ENCODE results near the gene FGD2. TPM values are rescaled to one million over a fixed set of nuclear protein-coding genes. Genes with fewer than 3 reads are reported as not detected.

The FGD2 gene
- total RNA-seq, 1 experiment from 2014 or later: 0.13 TPM

- Histone ChIP-seq H3K4me2 (ENCODE audit: insufficient read depth, insufficient read length, low read length) (no peak overlapping the region), H3K27me3 (ENCODE audit: insufficient read depth, low read length) (no peaks in the 10 kb centered on the region), H2AFZ (ENCODE audit: low read length) (no peak overlapping the region)
Measured at GRCh38 chr6:36963451-36964290, 41.8 kb upstream of the FGD2 start.

More at GRCh38 chr6:36963451-36964290, 41.8 kb upstream of the FGD2 start:
- no peak overlapping the region for H3K56ac ChIP-seq (ENCODE audit: insufficient read length, low read depth, low read length)
- H3K27me3 Mint-ChIP-seq (ENCODE audit: low read depth): no peaks in the 10 kb centered on the region
- no peak overlapping the region; the same call in none of the 2 replicates for H3K4ac ChIP-seq (ENCODE audit: low read depth, low read length)
- H2BK15ac ChIP-seq (ENCODE audit: low read depth, low read length): 0 out of 2 replicates have a peak overlapping the region, but pooled peaks have one; percentile 18
- H2BK5ac ChIP-seq (ENCODE audit: insufficient read length, low read length): no peak overlapping the region
- no peaks in the 10 kb centered on the region for H3K79me2 ChIP-seq (ENCODE audit: insufficient read depth, low read length)
- peaks cover 17% of the 10 kb centered on the region in 2 experiments for H3K4me1 Mint-ChIP-seq
- WGBS (ENCODE audit: extremely low coverage, insufficient read length, low lambda C conversion rate): no CpG with 5 or more reads among the region's 11 CpGs
- H4K91ac ChIP-seq (ENCODE audit: insufficient read length, low read depth, low read length): no peak overlapping the region
- no peaks in the 10 kb centered on the region for H3K9me3 ChIP-seq (ENCODE audit: control insufficient read depth, low read depth, low read length)
- no peaks in the 10 kb centered on the region for H4K20me1 ChIP-seq (ENCODE audit: control insufficient read depth, insufficient read depth, insufficient read length)
- no peak overlapping the region for H2BK120ac ChIP-seq (ENCODE audit: low read depth, low read length, poor library complexity, severe bottlenecking)
- no peak overlapping the region for H2AK5ac ChIP-seq (ENCODE audit: insufficient read length, low read length)
- no peak overlapping the region for H4K8ac ChIP-seq (replicated peaks; ENCODE audit: insufficient read length, low read depth, low read length)
- H3K18ac ChIP-seq (ENCODE audit: insufficient read length, low read depth, low read length): peak overlapping the region; percentile 6
- no peak for TF ChIP-seq CTCF (conservative IDR thresholded peaks at IDR 0.05)
- no peak overlapping the region for H3K9ac ChIP-seq (ENCODE audit: extremely low read depth, insufficient read length, low read length)
- H3K36me3 Mint-ChIP-seq (ENCODE audit: insufficient read depth in 1 of 3, low read depth in 3 of 3): peaks cover 10 to 23% (median 10%) of the 10 kb centered on the region in 3 experiments; a peak in 6 of 7 replicates
- H3K14ac ChIP-seq (ENCODE audit: insufficient read depth, low read length): peak overlapping the region; percentile 51; the same call in 1 of the 2 replicates
- H3K27ac Mint-ChIP-seq: peak overlapping the region in 2 of 3 experiments; percentile 60 to 89; a peak in 2 of 7 replicates
- H3K27ac ChIP-seq (ENCODE audit: insufficient read length, low read depth, low read length): no peak overlapping the region
- no peak overlapping the region for H3K4me3 Mint-ChIP-seq
- H2BK20ac ChIP-seq (ENCODE audit: low read depth, low read length, poor library complexity, severe bottlenecking): no peak overlapping the region
- H3K23me2 ChIP-seq (ENCODE audit: insufficient read length, low read depth, low read length, poor library complexity, severe bottlenecking): no peaks in the 10 kb centered on the region
- no peak overlapping the region for H4K5ac ChIP-seq (ENCODE audit: insufficient read length, low read depth, low read length)
- H3K23ac ChIP-seq (ENCODE audit: insufficient read length, low read depth, low read length): no peak overlapping the region
- no peak overlapping the region for H2BK12ac ChIP-seq (ENCODE audit: insufficient read length, low read depth, low read length)
- H3T11ph ChIP-seq (ENCODE audit: low read length): no peak overlapping the region
- no peaks in the 10 kb centered on the region for H3K4me1 ChIP-seq (ENCODE audit: insufficient read depth, low read length)
- DNase-seq: peak; percentile 63
- no peaks in the 10 kb centered on the region for H3K79me1 ChIP-seq (ENCODE audit: insufficient read depth, low read depth, low read length, poor library complexity, severe bottlenecking)
- no peaks in the 10 kb centered on the region for H3K9me3 Mint-ChIP-seq
